ENCODE measurements around the gene NPVF.
A peak's percentile ranks its signal among the peaks of the same experiment; 100 is the strongest.

NPVF gene

DNA sequence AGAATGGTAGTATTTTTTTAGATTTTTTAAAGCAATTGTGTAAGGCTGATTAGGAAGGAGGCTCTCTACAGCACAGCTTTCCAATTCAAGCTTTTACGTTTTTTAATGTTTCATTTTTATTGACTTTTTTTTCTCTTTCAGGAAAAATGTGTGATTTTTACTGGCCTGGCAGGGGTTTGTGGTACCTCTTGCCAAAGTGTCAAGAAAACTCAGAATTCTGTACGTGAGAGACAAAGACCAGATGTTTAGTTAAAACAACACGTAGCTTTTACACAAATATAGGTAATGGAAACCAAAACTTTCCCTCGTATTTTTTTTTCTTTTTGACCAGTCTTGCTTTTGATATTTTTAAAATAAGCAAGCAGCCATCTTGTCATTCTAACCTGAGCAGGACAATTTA lies 6.0 kb upstream of the NPVF start:
- no peak for DNase-seq (ENCODE audit: low spot score)

DNA sequence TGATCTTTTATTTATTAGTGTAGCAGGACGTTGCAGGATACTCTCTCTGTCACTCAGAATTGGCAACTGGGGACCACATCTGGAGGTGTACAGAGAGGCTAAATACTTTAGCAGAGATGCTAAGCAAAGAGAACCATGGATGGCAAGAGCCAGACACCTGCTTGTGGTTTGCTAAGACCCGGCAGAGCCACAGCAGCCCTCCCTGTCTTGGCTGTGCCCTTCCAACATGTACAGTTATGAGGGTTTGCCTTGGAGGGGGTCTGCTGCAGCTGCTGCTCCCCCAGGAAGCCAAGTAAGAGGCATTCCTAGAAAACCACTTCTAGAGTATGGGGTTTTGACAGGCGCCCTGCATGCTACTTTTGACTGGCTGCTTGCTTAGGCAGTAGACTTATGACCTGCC lies 5.1 kb downstream of the NPVF start:
- DNase-seq (ENCODE audit: low spot score), result no peak

DNA sequence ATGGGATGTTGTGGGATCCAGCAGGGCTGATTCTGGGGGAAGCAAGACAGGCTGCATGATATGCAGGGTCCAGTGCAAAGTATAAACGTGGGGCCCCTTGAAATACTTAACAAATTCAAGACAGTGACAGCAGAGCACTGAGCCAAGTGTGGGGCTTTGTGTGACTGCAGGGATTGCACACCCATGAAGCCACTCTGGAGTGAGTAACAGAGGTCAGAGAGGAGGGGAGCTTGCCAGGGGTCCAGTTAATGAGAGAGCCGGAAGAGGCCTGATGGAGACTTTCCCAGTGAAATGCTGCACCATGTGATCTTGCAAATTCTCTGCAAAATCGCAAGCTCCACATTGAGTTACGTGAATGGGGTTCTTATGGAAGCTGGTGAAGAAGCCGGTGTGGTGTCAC lies 5.6 kb downstream of the NPVF start:
- DNase-seq (ENCODE audit: low spot score), result no peak

DNA sequence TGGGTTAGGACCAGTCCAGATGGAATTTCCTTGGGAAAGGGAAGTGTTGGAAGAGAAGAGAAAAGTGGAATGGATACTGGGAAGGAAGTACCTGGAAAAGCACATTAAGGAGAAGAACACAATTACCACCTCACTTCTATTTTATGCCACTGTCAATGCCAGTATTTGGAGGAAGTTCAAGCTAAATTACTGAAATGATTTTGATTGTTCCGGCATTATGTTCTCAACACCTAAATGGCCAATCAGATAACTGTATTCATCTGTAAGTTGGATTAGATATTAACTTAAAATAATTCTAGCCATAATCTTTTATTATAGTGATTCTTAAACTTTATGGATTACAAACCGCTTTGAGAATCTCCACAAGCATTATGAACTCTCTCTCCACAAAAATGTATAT lies 7.3 kb downstream of the NPVF start:
- DNase-seq (ENCODE audit: low spot score), result no peak

DNA sequence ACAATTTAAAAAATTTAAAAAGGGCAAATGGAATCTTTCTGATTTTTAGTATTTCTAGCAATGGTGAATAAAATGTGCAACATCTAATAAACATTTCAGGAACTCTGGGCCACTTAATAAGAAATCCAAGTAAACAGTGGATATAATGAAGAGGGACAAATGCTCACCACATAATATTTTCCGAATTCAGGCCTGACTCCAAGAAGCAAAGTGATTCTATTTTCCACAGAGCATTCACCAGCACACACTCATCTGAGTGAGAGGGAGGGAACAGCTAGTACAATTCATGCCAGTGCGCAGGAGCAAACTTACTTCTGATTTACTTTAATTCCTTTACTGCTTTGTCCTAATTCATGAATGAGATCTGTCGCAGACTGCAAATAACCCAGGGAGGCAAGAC lies 10.1 kb downstream of the NPVF start:
- no peak for DNase-seq (ENCODE audit: low spot score)

DNA sequence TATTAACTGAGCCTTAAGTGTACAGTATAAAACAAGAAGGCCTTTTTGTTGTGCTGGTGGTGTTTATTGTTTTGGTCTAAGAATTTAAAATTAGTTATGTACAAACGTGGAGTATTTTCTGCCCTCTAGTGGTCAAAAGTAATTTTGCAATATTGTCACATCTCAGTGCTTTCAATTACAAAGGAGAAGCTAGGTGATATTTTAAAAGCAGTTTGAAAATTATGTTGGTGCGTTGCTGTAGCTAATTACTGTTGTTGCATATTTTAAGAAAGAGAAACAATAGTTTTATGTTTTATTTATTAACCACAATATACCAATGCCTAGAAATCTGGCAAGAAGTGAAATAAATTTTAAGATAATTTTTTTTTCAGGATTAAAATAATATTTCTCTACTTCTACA lies 11.4 kb downstream of the NPVF start:
- DNase-seq (ENCODE audit: low spot score), result peak; percentile 72

DNA sequence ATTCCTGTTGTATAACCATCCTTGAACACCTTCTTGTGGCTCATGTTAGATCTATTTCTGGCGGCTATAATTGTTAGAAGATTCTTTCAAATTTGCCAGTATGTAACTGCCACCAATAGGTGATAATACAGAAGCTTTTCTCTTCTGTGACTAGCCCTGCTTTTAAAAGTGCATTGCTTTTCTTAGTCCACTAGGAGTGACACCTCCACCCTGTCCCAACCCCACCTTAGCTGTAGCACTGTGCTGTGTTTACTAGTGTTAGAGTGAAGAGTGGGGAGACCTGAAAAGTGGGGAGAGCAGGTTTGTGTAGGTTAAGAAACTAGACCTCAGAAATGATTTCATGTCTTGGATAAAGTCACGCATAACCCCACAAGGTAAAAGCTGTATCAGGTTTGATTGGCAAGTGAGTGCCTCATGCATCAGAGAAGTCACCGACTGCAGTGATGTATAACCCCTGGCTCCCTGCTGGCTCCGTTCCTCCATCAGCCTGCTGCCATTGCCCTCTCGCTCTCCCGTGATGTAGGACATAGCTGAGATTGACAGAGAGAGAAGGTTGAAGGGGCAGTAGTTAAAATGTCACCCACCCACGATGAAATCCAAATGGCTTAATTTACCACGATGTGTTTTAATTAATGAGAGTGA lies 12.5 kb downstream of the NPVF start:
- no peak for DNase-seq (ENCODE audit: low spot score)

DNA sequence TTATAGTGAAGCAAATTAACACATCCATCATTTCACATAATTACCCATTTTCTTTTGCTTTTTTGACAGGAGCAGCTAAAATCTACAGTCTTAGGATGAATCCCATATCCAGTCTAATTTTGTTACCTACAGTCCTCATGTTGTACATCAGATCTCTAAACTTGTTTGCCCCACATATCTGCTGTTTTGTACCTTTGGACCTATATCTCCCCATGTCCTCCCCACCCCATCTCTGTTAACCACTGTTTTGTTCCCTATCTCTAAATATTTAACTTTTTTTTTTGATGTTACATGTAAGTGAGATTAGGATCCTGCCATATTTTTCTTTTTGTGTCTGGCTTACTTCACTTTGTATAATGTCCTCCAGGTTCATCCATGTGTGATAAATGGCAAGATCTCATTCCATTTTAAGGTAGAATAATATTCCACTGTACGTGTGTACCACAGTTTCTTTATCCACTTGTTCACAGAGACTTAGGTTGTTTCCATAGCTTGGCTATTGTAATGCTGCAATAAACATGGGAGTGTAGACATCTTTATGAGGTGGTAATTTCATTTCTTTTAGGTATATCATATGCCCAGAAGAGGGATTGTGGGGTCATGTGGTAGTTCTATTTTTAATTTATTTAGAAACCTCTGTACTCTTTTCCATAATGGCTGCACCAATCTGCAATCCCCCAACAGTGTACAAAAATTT lies 19.6 kb downstream of the NPVF start:
- DNase-seq (ENCODE audit: low spot score), result no peak

DNA sequence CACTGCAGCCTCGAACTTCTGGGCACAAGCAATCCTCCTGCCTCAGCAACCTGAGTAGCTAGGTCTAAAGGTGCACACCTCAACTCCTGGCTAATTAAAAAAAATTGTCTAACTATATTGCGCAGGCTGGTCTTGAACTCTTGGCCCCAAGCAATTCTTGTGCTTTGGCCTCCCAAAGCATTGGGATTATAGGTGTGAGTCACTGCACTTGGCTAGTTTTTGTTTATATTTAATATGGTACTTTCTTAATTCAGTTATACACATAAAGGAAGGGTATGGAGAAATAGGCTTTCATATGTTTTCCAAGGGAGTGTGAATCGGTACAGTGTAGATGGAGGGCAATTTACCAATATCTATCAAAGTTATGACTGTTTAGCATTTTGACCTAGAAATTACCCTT lies 20.4 kb downstream of the NPVF start:
- DNase-seq (ENCODE audit: low spot score), result no peak

DNA sequence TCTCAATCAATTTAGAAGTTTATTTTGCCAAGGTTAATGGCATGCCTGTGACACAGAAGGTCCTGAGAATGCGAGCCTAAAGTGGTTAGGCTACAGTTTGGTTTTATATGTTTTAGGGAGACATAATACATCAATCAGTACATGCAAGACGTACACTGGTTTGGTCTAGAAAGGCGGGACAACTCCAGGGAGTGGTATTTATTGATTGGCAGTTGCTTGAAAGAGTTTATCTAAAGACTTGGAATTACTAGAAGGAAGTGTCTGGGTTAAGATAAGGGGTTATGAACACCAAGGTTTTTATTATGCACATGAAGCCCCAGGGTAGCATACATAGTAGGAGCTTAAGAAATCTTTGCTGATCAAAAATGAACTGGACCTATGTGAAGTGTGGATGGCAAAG lies 21.5 kb downstream of the NPVF start:
- DNase-seq (ENCODE audit: low spot score), result no peak

DNA sequence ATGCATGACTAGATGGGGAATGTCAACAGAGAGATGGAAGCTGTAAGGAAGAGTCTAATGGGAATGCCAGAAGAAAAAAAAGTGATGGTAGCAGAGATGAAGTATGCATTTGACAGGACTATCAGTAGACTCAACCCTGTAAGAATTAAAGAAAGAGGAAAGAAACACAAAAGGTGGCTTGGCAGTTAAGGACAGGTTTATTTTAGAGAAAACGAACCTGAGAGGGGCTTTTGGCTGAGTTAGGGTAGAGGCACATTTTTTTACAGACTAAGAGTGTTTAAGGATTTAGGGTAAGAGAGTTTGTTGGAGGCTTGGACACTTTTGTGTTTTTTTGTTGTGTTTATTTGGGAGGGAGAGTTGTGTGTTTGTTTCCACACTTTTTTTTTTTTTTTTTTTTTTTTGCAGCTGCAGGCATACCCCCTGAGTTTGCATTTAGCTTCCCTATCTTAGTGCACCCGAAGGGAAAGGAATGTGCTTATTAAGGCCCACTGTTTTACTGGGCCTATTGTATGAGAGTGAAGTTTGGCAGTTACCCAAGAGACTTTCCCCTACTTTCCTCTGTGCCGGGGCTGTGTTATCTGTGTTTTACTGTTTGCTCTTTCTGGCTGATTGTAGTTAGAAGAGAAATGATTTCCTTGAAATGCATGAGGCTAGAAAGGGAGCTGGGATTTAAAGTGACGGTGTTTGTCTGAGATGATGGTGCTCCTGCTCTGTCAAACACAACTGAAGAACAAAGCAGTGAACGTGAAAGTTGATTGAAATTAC lies 32.0 kb downstream of the NPVF start:
- peak; percentile 63 for DNase-seq (ENCODE audit: low spot score)

DNA sequence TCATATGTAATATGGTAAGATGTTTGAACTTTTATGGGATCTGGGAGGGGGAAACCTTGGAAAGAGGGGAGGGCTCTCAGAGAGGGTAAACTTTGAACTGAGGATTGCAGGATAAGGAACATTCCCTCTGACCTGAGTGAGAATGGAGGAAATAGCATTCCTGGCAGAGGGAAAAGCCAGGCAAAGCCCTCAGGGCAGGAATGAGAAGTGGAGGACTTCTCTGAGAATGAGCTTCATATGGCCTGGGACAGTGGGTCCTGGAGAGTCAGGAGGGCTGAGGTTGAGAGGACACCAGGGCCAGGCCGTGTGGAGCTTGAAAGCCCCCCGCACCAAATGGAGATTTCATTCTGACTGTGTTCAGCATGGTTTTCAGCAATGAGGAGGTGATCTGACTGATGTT lies 34.2 kb downstream of the NPVF start:
- DNase-seq (ENCODE audit: low spot score), result no peak

DNA sequence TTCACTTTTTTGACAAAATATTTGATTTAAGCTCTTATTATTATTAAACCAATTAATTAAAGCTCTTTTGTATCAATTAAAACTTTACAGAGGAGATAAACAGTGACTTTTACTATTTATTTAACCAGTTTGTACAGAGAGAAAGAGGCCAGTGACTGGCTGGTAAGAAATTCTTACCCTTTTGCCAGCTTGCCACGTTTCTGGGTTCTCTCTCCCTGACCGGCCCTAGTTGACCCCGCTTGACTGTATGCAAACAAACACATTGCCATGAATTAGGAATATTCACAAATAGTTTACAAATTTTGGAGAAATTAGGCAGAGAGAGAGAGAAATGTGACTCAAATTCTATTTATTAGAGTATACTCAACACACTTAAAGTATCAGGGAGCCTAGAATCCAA lies 36.2 kb downstream of the NPVF start:
- no peak for DNase-seq (ENCODE audit: low spot score)

DNA sequence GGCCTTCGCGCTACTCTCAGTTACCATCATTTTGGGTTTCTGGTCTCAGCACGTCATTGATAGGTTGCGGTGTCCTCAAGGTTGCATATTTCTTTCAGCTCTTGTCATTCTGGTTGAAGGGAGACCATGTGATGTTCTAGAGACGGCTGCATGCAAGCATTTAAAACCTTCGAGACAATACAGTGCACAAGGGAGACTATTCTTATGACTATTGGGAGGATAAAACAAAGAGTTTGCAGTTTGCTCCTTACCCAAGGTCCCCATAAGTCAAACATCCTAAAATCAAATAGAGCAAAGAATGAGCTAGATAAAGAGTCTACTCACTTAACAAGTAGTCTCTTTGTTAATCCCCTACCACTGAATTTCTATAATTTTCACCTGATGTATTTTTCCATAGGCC lies 39.1 kb downstream of the NPVF start:
- no peak for DNase-seq (ENCODE audit: low spot score)

DNA sequence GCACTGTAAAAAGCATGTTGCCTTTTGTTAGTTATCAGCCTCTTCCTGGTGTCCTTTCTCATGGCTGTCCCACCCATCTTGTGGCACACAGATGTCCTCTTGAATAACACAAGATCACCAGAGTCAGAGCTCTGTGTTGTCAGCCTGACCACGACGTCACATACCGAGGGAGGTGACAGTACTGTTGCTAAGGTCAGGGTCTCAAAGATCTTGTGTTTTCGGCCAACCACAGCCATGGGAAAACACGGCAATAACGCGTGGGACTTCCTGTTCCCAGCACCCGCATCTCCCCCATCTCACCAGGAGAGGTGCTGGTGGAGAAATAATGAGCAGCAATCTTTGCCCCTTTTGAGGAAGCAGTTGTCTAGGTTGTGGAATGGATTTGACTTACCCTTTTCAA lies 40.4 kb downstream of the NPVF start:
- no peak for DNase-seq (ENCODE audit: low spot score)

DNA sequence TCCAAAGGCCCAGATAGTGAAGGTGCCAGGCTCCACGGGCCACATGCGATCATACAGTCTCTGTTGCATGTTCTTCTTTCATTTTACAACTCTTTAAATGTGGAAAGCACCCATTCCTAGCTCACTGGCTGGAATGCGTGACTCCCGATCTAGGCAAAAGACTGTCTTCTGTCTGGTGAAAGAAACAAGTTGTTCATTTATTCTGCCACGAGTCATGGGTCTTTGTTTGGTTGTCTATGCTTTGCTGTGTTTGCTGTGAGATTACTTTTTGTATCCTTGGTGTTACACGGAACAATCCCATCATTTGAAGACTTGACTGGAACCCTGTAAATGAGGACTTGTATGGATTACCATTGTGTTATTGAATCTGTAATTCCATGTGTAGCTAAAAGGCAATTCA lies 41.9 kb downstream of the NPVF start:
- no peak for DNase-seq (ENCODE audit: low spot score)

DNA sequence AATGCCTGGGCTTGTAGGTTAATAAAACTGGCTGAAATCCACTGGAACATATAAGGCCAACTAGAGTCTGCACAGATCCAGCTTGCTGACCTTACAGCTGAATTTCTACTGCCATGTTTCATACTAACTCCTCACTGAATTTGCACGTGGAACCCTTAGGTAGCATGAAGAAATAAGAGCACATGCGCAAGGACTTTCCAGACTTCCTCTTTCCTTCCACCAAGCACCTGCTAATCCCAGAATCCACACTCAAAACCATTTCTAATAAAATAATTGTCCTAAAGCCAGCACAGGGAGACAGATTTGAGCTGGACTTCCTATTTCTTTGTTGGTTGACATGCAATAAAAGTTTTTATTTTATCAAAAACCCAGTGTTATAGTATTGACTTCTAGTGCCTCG lies 46.8 kb downstream of the NPVF start:
- no peak for DNase-seq (ENCODE audit: low spot score)

DNA sequence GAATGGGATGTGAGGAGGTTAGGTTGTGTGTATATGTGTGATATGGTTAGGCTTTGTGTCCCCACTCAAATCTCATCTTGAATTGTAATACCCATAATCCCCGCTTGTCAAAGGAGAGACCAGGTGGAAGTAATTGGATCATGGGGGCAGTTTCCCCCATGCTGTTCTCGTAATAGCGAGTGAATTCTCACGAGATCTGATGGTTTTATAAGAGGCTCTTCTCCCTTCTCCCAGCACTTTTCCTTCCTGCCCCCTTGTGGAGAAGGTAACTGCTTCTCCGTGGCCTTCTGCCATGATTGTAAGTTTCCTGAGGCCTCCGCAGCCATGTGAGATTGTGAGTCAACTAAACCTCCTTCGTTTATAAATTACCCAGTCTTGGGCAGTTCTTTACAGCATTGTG lies 47.3 kb downstream of the NPVF start:
- DNase-seq (ENCODE audit: low spot score), result no peak

DNA sequence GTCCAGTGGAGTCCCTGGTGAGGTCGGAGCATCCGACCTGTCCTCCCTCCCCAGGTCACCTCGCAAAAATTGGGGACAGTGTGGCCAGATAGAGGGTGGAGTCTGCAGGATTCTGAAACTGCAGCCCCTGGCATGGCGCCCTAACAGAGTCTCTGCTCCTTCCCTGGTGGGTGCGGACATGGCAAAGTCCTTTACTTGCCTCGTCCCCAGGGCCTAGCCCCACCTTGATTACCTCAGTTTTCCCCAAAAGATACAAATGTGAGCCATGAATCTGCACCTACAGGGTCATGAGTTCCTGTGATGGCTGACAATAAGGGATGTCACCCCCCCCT lies 47.7 kb downstream of the NPVF start:
- DNase-seq (ENCODE audit: low spot score), result no peak

DNA sequence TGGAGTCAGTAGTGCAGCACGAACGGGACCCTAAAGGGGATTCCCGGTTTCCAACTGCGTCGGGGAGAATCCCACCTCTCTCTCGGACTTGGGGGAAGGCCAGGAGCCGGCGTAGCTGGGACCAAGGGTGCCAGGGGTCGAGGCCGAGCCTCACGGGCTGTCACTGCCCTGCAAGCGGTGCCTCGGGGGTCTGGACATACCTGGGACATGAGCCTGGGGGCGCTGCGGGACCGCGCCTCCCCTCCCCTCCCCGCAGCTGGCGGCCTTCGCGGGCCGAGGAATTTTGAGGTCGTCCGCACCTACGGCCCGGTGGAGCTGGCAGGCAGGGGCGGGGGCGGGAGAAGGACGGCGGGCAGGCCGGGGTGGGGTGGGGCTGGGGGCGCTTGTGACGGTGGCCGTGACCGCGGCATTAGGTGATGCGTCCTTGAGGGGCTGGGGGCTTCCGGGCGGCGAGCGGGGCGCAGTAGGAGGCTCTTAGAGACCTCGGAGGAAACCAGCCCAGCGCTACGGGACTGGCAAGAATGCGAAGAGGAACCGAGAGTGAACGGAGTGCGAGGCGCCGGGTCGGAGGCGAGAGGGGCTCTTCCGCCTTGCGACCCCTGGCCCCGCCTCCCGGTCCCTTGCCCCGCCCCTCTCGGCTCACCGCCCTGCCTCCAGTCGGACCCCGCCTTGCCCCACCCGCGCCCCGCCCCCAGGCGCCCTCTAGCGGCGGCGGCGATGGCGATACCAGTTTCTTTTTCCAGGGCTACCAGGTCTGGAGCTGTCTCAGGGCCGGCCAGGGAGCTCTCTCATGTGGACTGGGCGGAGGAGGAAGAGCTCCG lies 48.3 kb downstream of the NPVF start:
- DNase-seq (ENCODE audit: low spot score), result peak; percentile 95

DNA sequence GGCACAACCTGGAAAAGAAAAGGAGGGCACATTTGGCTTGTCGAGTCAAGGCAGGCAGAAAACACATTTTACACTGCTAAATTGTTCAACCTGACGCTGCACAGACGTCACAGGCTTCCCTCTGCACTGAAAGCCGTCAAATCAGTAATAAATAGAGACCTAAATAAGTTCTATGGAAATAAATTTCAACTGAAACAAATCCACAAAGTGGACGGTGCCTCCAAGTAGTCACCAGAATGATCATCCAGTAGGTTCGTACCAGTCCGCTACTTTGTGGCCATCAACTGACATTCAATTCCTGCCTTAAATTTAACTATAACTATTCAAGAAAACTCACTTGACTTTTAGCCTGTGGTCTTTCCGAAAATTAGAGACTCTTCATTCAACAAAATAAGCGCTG lies 49.0 kb downstream of the NPVF start:
- no peak for DNase-seq (ENCODE audit: low spot score)

Data from LoVo (cell line).